HepG2 (cell line): ENCODE results near the gene CYB5B. TPM values are rescaled to one million over a fixed set of nuclear protein-coding genes. Genes with fewer than 3 reads are reported as not detected.

ENCODE experiments used
- ATAC-seq: fragments of 200-7000 bp; cut with Tn5 transposase; 3 replicates; pipeline ENCODE4 v1.9.1; 2020; ENCODE audit warnings: mild to moderate bottlenecking, moderate library complexity
- BruUV-seq: library from RNA; stranded (reverse); fragments of 400-500 nt; replicated peaks from 2 replicates; lab custom pipeline; 2021; lab: Mats Ljungman, UMichigan
- CTCF ChIA-PET: fragments of 300-600 bp; formaldehyde crosslinking; extraction: SDS; loops from one replicate; lab custom pipeline; 2021; ENCODE audit warnings: low total read pairs, inconsistent platforms, low intra/inter-chr PET ratio; lab: Yijun Ruan, JAX
- POLR2A ChIA-PET: fragments of 350-600 bp; sonication (Branson Sonifier 250); formaldehyde crosslinking; loops from one replicate; lab custom pipeline; 2020; ENCODE audit warnings: antibody characterized with exemption, inconsistent platforms; lab: Yijun Ruan, JAX
- DNase-seq: peaks from one replicate; pipeline ENCODE4 v3.0.0-alpha.2; 2015; ENCODE audit warnings: low spot score
- FAIRE-seq: peaks from 3 replicates; lab custom pipeline; 2011; peaks lifted over from hg19 to GRCh38; lab: Jason Lieb, UNC
- H2AFZ ChIP-seq: one replicate; pipeline ENCODE4 v1.6.1; 2011; ENCODE audit warnings: low read length, inconsistent platforms
- H3K27ac ChIP-seq: fragments of 300-600 bp; 3 replicates; pipeline ENCODE4 v1.8.0; 2011; ENCODE audit warnings: mixed run types, mild to moderate bottlenecking, mixed read lengths, low read length, inconsistent platforms; ENCODE audit not compliant: insufficient read depth; ENCODE audit errors: extremely low read length
- H3K27me3 ChIP-seq, 2 experiments: fragments of 200-600 bp in 1 of 2; 2 replicates in 1 of 2; 3 replicates in 1 of 2; pipeline versions ENCODE4 v1.6.0 to v1.8.0; 2011; ENCODE audit warnings: low read length in 2 of 2, mild to moderate bottlenecking in 2 of 2, moderate library complexity in 2 of 2, inconsistent platforms in 1 of 2; ENCODE audit not compliant: insufficient read depth in 2 of 2, control insufficient read depth in 1 of 2
- H3K36me3 ChIP-seq, 2 experiments: fragments of 200-600 bp in 1 of 2; replicated peaks in 1 of 2; 2 replicates in 1 of 2; 3 replicates in 1 of 2; pipeline versions ENCODE4 v1.5.1 to v1.8.0; 2011; ENCODE audit warnings: low read length in 2 of 2, inconsistent platforms in 1 of 2; ENCODE audit not compliant: insufficient read depth in 2 of 2, control insufficient read depth in 1 of 2
- H3K4me1 ChIP-seq: 2 replicates; pipeline ENCODE4 v1.5.1; 2012; ENCODE audit warnings: low read length, inconsistent platforms; ENCODE audit not compliant: insufficient read depth
- H3K4me2 ChIP-seq: 2 replicates; pipeline ENCODE4 v1.6.0; 2011; ENCODE audit warnings: low read depth, low read length, inconsistent platforms
- H3K4me3 ChIP-seq, 3 experiments: fragments of 200-600 bp in 1 of 3; sonication (generic), shearing (Covaris generic) in 1 of 3; replicated peaks in 1 of 3; 2 replicates each; pipeline ENCODE4 v1.5.1; 2011 to 2016; ENCODE audit warnings: low read length in 3 of 3, inconsistent platforms in 2 of 3, low read depth in 2 of 3, mild to moderate bottlenecking in 2 of 3, control low read depth in 1 of 3, mixed read lengths in 1 of 3; ENCODE audit not compliant: insufficient read depth in 1 of 3
- H3K79me2 ChIP-seq: one replicate; pipeline ENCODE4 v1.6.1; 2011; ENCODE audit warnings: low read length, inconsistent platforms; ENCODE audit not compliant: insufficient read depth
- H3K9ac ChIP-seq: 2 replicates; pipeline ENCODE4 v1.6.0; 2011; ENCODE audit warnings: mild to moderate bottlenecking, low read depth, low read length, inconsistent platforms; ENCODE audit not compliant: insufficient read depth
- H3K9me3 ChIP-seq: 2 replicates; pipeline ENCODE4 v1.5.1; 2012; ENCODE audit warnings: mild to moderate bottlenecking, low read length
- H4K20me1 ChIP-seq: 2 replicates; pipeline ENCODE4 v1.6.0; 2011; ENCODE audit warnings: inconsistent platforms, mild to moderate bottlenecking, low read length, moderate library complexity; ENCODE audit not compliant: insufficient read depth
- BATF2 ChIP-seq: sonication (generic); formaldehyde crosslinking; IDR thresholded peaks from 2 replicates; pipeline ENCODE4 v1.8.0; 2022; ENCODE audit warnings: mild to moderate bottlenecking, missing genetic modification reagents, moderate library complexity
- BORCS8-MEF2B ChIP-seq: sonication (generic); formaldehyde crosslinking; IDR thresholded peaks from 2 replicates; pipeline ENCODE4 v1.8.0; 2022; ENCODE audit warnings: mild to moderate bottlenecking, missing genetic modification reagents
- FOXA3 ChIP-seq: IDR thresholded peaks from 2 replicates; pipeline ENCODE4 v1.6.1; 2016; ENCODE audit warnings: missing genetic modification reagents, missing compliant biosample characterization
- FOXP4 ChIP-seq: sonication (generic); formaldehyde crosslinking; IDR thresholded peaks from 2 replicates; pipeline ENCODE4 v1.4.0; 2020; ENCODE audit warnings: missing genetic modification reagents
- GFI1 ChIP-seq: sonication (generic); formaldehyde crosslinking; IDR thresholded peaks from 2 replicates; pipeline ENCODE4 v1.5.0; 2020; ENCODE audit warnings: missing genetic modification reagents, mild to moderate bottlenecking, borderline replicate concordance
- HHEX ChIP-seq: IDR thresholded peaks from 2 replicates; pipeline ENCODE4 v1.6.1; 2016; ENCODE audit warnings: control low read depth
- MAFG ChIP-seq: sonication (generic); formaldehyde crosslinking; IDR thresholded peaks from 2 replicates; pipeline ENCODE4 v1.5.1; 2020; ENCODE audit warnings: mild to moderate bottlenecking, missing genetic modification reagents
- MIXL1 ChIP-seq: IDR thresholded peaks from 2 replicates; pipeline ENCODE4 v1.6.1; 2016
- MXD3 ChIP-seq: IDR thresholded peaks from 2 replicates; pipeline ENCODE4 v1.6.1; 2016; ENCODE audit warnings: mild to moderate bottlenecking, missing biosample characterization, missing genetic modification reagents
- PAWR ChIP-seq: sonication (generic); formaldehyde crosslinking; IDR thresholded peaks from 2 replicates; pipeline ENCODE4 v1.4.0; 2020; ENCODE audit warnings: missing genetic modification reagents, mild to moderate bottlenecking, borderline replicate concordance
- PHF5A ChIP-seq: IDR thresholded peaks from one replicate; pipeline ENCODE4 v1.6.1; 2018; ENCODE audit warnings: low read depth, missing genetic modification reagents; ENCODE audit not compliant: unreplicated experiment
- PREB ChIP-seq: sonication (generic); formaldehyde crosslinking; IDR thresholded peaks from 2 replicates; pipeline ENCODE4 v1.4.0; 2020; ENCODE audit warnings: missing genetic modification reagents
- SNAPC2 ChIP-seq: sonication (generic); formaldehyde crosslinking; IDR thresholded peaks from 2 replicates; pipeline ENCODE4 v1.8.1; 2022; ENCODE audit warnings: mild to moderate bottlenecking, missing genetic modification reagents
- SNRNP70 ChIP-seq: fragments of 200-400 bp; formaldehyde crosslinking; IDR thresholded peaks from 2 replicates; pipeline ENCODE4 v1.6.1; 2017; ENCODE audit warnings: mild to moderate bottlenecking, low read depth, low read length, moderate library complexity
- TBP ChIP-seq: sonication (generic); formaldehyde crosslinking; IDR thresholded peaks from 2 replicates; pipeline ENCODE4 v1.5.0; 2020; ENCODE audit warnings: missing genetic modification reagents
- TEAD3 ChIP-seq: optimal IDR thresholded peaks from 2 replicates; pipeline ENCODE3; 2016; ENCODE audit warnings: borderline replicate concordance
- ZBTB46 ChIP-seq: sonication (generic); formaldehyde crosslinking; IDR thresholded peaks from 2 replicates; pipeline ENCODE4 v1.4.0; 2020; ENCODE audit warnings: mild to moderate bottlenecking, missing genetic modification reagents, borderline replicate concordance
- ZNF430 ChIP-seq: sonication (generic); formaldehyde crosslinking; IDR thresholded peaks from 2 replicates; pipeline ENCODE4 v1.9.0; 2021; ENCODE audit warnings: mild to moderate bottlenecking, missing genetic modification reagents
- WGBS: methylation state at CpG from one replicate; pipeline ENCODE4 v1.1.6; 2017; ENCODE audit warnings: low lambda C conversion rate; 5-methylcytosine and 5-hydroxymethylcytosine counted together
- in situ Hi-C: cut with HindIII; loops from 2 replicates; pipeline ENCODE4 v1.10.0; 2017; ENCODE audit warnings: low pct_unique_long_range_greater_than_20kb; ENCODE audit not compliant: extremely low pct_ligation_motif_present
- intact Hi-C: fragments of 100-400 bp; cut with micrococcal nuclease; formaldehyde crosslinking; loops from one replicate; pipeline ENCODE4 v1.10.0; 2022; ENCODE audit not compliant: unreplicated experiment
- polyA plus RNA-seq, 8 experiments: library from polyadenylated mRNA; depleted of rRNA in 3 of 8; stranded (reverse) in 7 of 8; unstranded in 1 of 8; fragments of >200 nt; fragmentation: Illumina TruSeq in 4 of 8; extraction: Trizol in 4 of 8; gene quantifications; 2 replicates each; pipeline versions ENCODE4 v1.2.1 to v1.2.3, GENCODE V29; 2011 to 2016; ENCODE audit warnings: low read depth in 4 of 8, missing spikeins in 1 of 8, mixed read lengths in 1 of 8; ENCODE audit not compliant: insufficient read depth in 1 of 8
- total RNA-seq, 5 experiments: library from RNA; depleted of rRNA; stranded (reverse); fragments of >200 nt; fragmentation: Illumina TruSeq; extraction: Trizol; gene quantifications; 2 replicates each; pipeline ENCODE4 v1.2.3, GENCODE V29; 2016; ENCODE audit warnings: low read depth in 1 of 5

CYB5B gene
- total and polyA plus RNA-seq, 2 of the 13 experiments (the other 11 are each of a cell fraction or from before 2014, with no cell fraction given) = 234 to 432 TPM

GRCh38 chr16:69428652-69429051 is 4.2 kb downstream of the CYB5B start:
- ChIA-PET CTCF (no interaction called here), POLR2A (interaction anchor here (2.6 kb wide), 1 partner anchor 15 kb away, joined by 7 read pairs; no protein-coding TSS in a partner anchor)
- Histone ChIP-seq H3K4me2 (peak overlapping the region; percentile 10; the same call in 1 of the 2 replicates), H3K79me2 (peaks cover 92% of the 10 kb centered on the region), H3K4me1 (peaks cover 78% of the 10 kb centered on the region), H3K9me3 (no peaks in the 10 kb centered on the region), H4K20me1 (0 out of 2 replicates have a peak, but pooled peaks cover 2% of the 10 kb centered on the region), H3K4me3 (no peak overlapping the region), H2AFZ (no peak overlapping the region), H3K27me3 (no peaks in the 10 kb centered on the region; a peak in 1 of 5 replicates), H3K36me3 (peaks cover 23 to 59% of the 10 kb centered on the region in 2 experiments), H3K27ac (no peak overlapping the region), H3K9ac (no peak overlapping the region)
- intact Hi-C loops = no loop called here
- BruUV-seq = no TSS peak
- DNase-seq (peak; percentile 21), FAIRE-seq (no peak), ATAC-seq (no peak)
- WGBS = 96% methylated on average over 2 of the region's 2 CpGs
- in situ Hi-C loops = no loop called here
- TF ChIP-seq TEAD3 (CRISPR knock-in tag) (peak; percentile 53), MXD3 (no peak), SNRNP70 (no peak), BORCS8-MEF2B (CRISPR knock-in tag) (0 out of 2 replicates have a peak, but pooled peaks have one; percentile 10), BATF2 (CRISPR knock-in tag) (no peak), PAWR (CRISPR knock-in tag) (no peak), TBP (no peak), PHF5A (CRISPR knock-in tag) (peak; percentile 16), PREB (CRISPR knock-in tag) (no peak), MIXL1 (CRISPR knock-in tag) (0 out of 2 replicates have a peak, but pooled peaks have one; percentile 37), HHEX (no peak), ZBTB46 (CRISPR knock-in tag) (no peak), FOXP4 (no peak), MAFG (CRISPR knock-in tag) (no peak), SNAPC2 (no peak), GFI1 (no peak), ZNF430 (CRISPR knock-in tag) (no peak), FOXA3 (CRISPR knock-in tag) (no peak)
